Lower lobe of right lung (tissue), 2 donors: Measurements from ENCODE around the gene FGF19. TPM values are rescaled to one million over a fixed set of nuclear protein-coding genes. Genes with fewer than 3 reads are reported as not detected.
A peak's percentile ranks its signal among the peaks of the same experiment; 100 is the strongest.

Experiments used
- ATAC-seq, 2 donors: fragments of 200-7000 bp; cut with Tn5 transposase; one replicate each; pipeline ENCODE4 v1.9.1; 2020 to 2022; ENCODE audit warnings: mild to moderate bottlenecking in 2 of 2, moderate library complexity in 2 of 2
- DNase-seq: peaks from one replicate; pipeline ENCODE4 v3.0.0-alpha.2; 2020
- H3K27ac ChIP-seq: fragments of 200-600 bp; one replicate; pipeline ENCODE4 v1.8.0; 2022
- H3K27me3 ChIP-seq: fragments of 200-600 bp; one replicate; pipeline ENCODE4 v1.8.0; 2022; ENCODE audit warnings: low read depth
- H3K36me3 ChIP-seq: fragments of 200-600 bp; one replicate; pipeline ENCODE4 v1.8.0; 2022; ENCODE audit warnings: mild to moderate bottlenecking
- H3K4me1 ChIP-seq: fragments of 200-600 bp; one replicate; pipeline ENCODE4 v1.8.0; 2022
- H3K4me3 ChIP-seq: fragments of 200-600 bp; one replicate; pipeline ENCODE4 v1.8.0; 2022; ENCODE audit warnings: mild to moderate bottlenecking
- H3K9me3 ChIP-seq: fragments of 200-600 bp; one replicate; pipeline ENCODE4 v1.8.0; 2022
- intact Hi-C: fragments of 100-400 bp; cut with DNase I; formaldehyde crosslinking; loops from one replicate; pipeline ENCODE4 v1.11.0; 2022
- total RNA-seq: library from RNA; stranded (reverse); fragmentation: NEBNext Ultra II Directional; extraction: Animal tissue kit (Norgen Biotek cat#: 25700); gene quantifications from one replicate; pipeline ENCODE4 v1.2.1, GENCODE V29; 2021
- TF ChIP-seq, protein P1 (sequence below): fragments of 200-600 bp; IDR thresholded peaks from one replicate; pipeline ENCODE4 v1.8.0; 2022; ENCODE audit warnings: antibody characterized with exemption, mild to moderate bottlenecking
- donor health status: DM: no; HTN: yes; CAD: no; lungs with severe emphysema.

FGF19 gene
- total RNA-seq, 1 donor from 2014 or later = not detected

DNA sequence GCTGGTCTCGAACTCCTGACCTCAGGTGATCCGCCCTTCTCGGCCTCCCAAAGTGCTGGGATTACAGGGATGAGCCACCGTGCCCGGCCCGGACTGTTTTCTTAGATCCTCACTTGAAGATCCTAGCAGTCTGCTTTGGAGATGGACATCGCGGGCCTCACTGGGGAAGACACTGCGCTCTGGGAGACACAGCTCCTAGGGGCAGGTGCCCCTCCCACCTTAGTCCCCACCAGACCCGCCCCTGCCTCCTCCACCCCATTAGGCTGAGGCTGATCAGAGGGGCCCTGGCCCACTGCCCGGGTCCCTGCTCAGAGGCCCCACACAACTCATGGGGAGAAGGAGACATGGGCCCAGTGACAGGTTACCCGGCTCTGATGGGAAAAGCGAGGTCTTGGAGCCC lies 17.4 kb downstream of the FGF19 start:
- intact Hi-C loops = loop anchor here (10.0 kb wide), 1 partner anchor 198 kb away; no protein-coding TSS in a partner anchor
- TF ChIP-seq, protein P1, sequence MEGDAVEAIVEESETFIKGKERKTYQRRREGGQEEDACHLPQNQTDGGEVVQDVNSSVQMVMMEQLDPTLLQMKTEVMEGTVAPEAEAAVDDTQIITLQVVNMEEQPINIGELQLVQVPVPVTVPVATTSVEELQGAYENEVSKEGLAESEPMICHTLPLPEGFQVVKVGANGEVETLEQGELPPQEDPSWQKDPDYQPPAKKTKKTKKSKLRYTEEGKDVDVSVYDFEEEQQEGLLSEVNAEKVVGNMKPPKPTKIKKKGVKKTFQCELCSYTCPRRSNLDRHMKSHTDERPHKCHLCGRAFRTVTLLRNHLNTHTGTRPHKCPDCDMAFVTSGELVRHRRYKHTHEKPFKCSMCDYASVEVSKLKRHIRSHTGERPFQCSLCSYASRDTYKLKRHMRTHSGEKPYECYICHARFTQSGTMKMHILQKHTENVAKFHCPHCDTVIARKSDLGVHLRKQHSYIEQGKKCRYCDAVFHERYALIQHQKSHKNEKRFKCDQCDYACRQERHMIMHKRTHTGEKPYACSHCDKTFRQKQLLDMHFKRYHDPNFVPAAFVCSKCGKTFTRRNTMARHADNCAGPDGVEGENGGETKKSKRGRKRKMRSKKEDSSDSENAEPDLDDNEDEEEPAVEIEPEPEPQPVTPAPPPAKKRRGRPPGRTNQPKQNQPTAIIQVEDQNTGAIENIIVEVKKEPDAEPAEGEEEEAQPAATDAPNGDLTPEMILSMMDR = no peak
- DNase-seq (no peak), ATAC-seq (peak in 1 of 2 donors; percentile 19)
- H3K9me3 ChIP-seq = no peaks in the 10 kb centered on the region
- H3K27me3 ChIP-seq = peaks cover 20% of the 10 kb centered on the region
- no peak overlapping the region for H3K4me3 ChIP-seq
- H3K4me1 ChIP-seq = peaks cover 6% of the 10 kb centered on the region
- no peaks in the 10 kb centered on the region for H3K36me3 ChIP-seq
- H3K27ac ChIP-seq = no peak overlapping the region

GRCh38 chr11:69685348-69685747 lies 18.5 kb downstream of the FGF19 start:
- TF ChIP-seq, protein P1 = no peak
- intact Hi-C loops = loop anchor here (10.0 kb wide), 1 partner anchor 199 kb away; no protein-coding TSS in a partner anchor
- no peak for DNase-seq
- Histone ChIP-seq H3K4me3 (no peak overlapping the region), H3K36me3 (no peaks in the 10 kb centered on the region), H3K4me1 (peaks cover 6% of the 10 kb centered on the region), H3K9me3 (no peaks in the 10 kb centered on the region), H3K27me3 (peaks cover 20% of the 10 kb centered on the region), H3K27ac (no peak overlapping the region)
- no peak for ATAC-seq

- Histone ChIP-seq H3K4me3 (no peak overlapping the region), H3K27ac (no peak overlapping the region), H3K27me3 (peaks cover 20% of the 10 kb centered on the region), H3K4me1 (peaks cover 6% of the 10 kb centered on the region), H3K9me3 (no peaks in the 10 kb centered on the region), H3K36me3 (no peaks in the 10 kb centered on the region)
- no peak for ATAC-seq
- no peak for DNase-seq
- intact Hi-C loops = loop anchor here (10.0 kb wide), 1 partner anchor 200 kb away; no protein-coding TSS in a partner anchor
- TF ChIP-seq, protein P1 = no peak
Measured at GRCh38 chr11:69684651-69685050, 19.2 kb downstream of the FGF19 start.

DNA sequence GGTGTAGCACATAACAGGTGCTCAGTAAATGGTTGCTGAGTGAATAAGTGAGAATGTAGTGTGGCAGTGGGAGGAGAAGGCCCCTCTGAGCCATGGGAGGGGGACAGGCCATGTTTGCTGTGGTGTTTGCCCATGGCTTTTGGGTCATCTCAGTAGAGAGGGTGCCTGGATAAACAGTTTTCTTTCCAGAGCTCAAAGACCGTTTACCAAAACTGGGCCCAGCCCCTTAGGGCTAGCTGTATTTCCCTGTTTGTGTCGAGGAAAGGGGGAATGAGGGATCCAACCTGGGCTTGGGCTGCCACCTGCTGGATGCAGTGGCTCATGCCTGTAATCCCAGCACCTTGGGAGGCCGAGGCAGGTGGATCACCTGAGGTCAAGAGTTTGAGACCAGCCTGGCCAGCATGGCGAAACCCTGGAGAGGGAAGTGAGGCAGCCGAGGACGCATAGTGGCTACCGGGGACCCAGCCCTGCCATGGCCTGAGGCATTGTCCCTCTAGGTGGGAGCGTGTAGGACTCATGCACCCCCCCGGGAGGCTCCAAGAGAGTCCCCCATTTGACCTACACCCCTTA lies 20.0 kb downstream of the FGF19 start:
- no peak overlapping the region for H3K27ac ChIP-seq
- no peaks in the 10 kb centered on the region for H3K36me3 ChIP-seq
- peaks cover 20% of the 10 kb centered on the region for H3K27me3 ChIP-seq
- H3K4me3 ChIP-seq = no peak overlapping the region
- TF ChIP-seq, protein P1 = peak; percentile 38
- DNase-seq (no peak), ATAC-seq (peak; percentile 35 to 57)
- H3K9me3 ChIP-seq = no peaks in the 10 kb centered on the region
- intact Hi-C loops = loop anchor here (10.0 kb wide), 1 partner anchor 201 kb away; no protein-coding TSS in a partner anchor
- H3K4me1 ChIP-seq = peaks cover 6% of the 10 kb centered on the region

DNA sequence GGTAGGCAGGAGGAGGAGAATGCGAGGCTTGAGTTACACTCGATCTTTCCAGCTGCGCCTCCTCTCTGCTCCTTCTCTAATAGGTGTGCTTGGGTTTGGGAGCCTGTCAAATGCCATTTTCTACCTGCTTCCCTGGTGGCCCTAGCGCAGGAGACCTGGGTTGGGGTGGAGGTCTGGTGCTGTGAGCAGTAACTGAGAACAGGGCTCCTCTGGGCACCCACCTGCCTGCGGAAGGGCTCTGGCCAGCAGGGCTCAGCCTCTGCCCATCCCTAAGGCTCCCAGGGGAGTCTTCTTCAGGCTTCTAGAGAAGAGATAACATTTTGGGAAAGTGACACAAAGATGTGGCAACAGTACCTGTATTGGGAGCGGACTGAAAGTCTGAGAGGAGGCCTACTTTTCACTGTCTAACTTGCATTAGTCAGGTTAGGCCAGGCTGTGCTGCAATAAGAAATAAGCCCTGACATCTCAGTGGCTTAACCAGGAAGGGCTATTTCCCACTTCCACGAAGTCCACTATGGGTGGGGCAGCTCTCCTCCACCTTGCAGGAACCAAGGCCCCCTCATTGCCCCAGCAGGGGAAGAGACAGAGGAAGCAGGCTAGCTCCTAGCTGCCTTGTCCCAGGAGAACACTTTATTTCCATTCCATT lies 21.0 kb downstream of the FGF19 start:
- no peak for DNase-seq
- intact Hi-C loops = loop anchor here (10.0 kb wide), 1 partner anchor 202 kb away; no protein-coding TSS in a partner anchor
- peaks cover 6% of the 10 kb centered on the region for H3K4me1 ChIP-seq

More for the DNA sequence above, 21.0 kb downstream of the FGF19 start:
- TF ChIP-seq, protein P1 = no peak
- no peaks in the 10 kb centered on the region for H3K9me3 ChIP-seq
- H3K27ac ChIP-seq = no peak overlapping the region
- ATAC-seq = no peak
- no peak overlapping the region for H3K4me3 ChIP-seq
- peaks cover 20% of the 10 kb centered on the region for H3K27me3 ChIP-seq
- no peaks in the 10 kb centered on the region for H3K36me3 ChIP-seq
